ENCODE results near the gene AP4B1. TPM values are rescaled to one million over a fixed set of nuclear protein-coding genes. Genes with fewer than 3 reads are reported as not detected.

AP4B1 gene
- total and polyA plus RNA-seq, 2 of the 13 experiments (the other 11 are each of a cell fraction or from before 2014, with no cell fraction given): 8.5 to 12.0 TPM

DNA sequence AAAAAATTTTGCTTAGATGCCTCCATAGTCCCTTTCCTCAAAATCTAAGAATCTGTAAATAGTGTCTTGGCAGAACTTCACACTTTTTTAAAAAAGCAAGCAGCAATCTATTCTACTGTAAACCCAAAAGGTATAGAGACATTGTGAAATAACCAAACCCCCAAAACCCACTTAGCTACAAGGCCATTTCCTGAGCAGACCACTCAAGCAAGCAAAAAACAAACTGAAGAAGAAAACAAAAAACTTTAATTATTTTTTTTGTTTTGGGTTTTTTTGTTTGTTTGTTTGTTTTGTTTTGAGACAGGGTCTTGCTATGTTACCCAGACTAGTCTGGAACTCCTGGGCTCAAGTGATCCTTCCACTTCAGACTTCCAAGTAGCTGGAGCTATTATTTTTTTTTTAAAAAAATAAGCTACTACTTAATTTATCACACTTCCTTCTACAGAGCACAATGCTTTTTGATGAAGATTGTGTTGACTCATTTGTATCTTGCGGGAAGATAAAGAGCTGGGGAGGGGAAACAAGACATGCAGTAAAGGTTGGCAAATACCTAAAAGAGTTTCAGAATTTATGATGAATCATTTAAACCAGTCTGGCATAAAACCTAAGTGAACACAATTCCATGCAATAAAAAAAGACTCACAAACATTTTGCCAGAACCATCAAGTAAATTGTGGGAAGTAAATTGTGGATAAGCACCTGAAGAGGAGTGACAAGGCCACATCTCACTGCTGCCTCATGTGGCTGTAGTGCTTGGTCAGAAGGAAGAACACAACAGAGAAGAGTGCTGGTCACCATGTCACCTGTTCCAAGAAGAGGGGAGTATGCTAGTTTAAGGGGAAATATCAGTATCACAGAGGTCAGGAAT, 30.4 kb downstream of the AP4B1 start:
- WGBS (ENCODE audit: low lambda C conversion rate): 89% methylated on average over 1 of the region's 1 CpG
- Histone ChIP-seq H3K9ac (ENCODE audit: insufficient read depth, low read depth, low read length) (no peak overlapping the region), H4K20me1 (ENCODE audit: insufficient read depth, low read length) (no peaks in the 10 kb centered on the region), H2AFZ (ENCODE audit: low read length) (no peak overlapping the region), H3K27ac (ENCODE audit: extremely low read length, insufficient read depth, low read length) (no peak overlapping the region), H3K4me3 (replicated peaks in 1 of 3; ENCODE audit: insufficient read depth in 1 of 3, low read depth in 2 of 3, low read length in 3 of 3) (no peak overlapping the region), H3K4me2 (ENCODE audit: low read depth, low read length) (no peak overlapping the region), H3K4me1 (ENCODE audit: insufficient read depth, low read length) (no peaks in the 10 kb centered on the region), H3K9me3 (ENCODE audit: low read length) (no peaks in the 10 kb centered on the region), H3K27me3 (ENCODE audit: control insufficient read depth in 1 of 2, insufficient read depth in 2 of 2, low read length in 2 of 2) (no peaks in the 10 kb centered on the region; a peak in 1 of 5 replicates), H3K79me2 (ENCODE audit: insufficient read depth, low read length) (no peaks in the 10 kb centered on the region), H3K36me3 (replicated peaks in 1 of 2; ENCODE audit: control insufficient read depth in 1 of 2, insufficient read depth in 2 of 2, low read length in 2 of 2) (no peaks in the 10 kb centered on the region)
- TF ChIP-seq, protein P1, sequence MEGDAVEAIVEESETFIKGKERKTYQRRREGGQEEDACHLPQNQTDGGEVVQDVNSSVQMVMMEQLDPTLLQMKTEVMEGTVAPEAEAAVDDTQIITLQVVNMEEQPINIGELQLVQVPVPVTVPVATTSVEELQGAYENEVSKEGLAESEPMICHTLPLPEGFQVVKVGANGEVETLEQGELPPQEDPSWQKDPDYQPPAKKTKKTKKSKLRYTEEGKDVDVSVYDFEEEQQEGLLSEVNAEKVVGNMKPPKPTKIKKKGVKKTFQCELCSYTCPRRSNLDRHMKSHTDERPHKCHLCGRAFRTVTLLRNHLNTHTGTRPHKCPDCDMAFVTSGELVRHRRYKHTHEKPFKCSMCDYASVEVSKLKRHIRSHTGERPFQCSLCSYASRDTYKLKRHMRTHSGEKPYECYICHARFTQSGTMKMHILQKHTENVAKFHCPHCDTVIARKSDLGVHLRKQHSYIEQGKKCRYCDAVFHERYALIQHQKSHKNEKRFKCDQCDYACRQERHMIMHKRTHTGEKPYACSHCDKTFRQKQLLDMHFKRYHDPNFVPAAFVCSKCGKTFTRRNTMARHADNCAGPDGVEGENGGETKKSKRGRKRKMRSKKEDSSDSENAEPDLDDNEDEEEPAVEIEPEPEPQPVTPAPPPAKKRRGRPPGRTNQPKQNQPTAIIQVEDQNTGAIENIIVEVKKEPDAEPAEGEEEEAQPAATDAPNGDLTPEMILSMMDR (CRISPR knock-in tag; IDR thresholded peaks at IDR 0.05): 0 out of 2 replicates have a peak, but pooled peaks have one; percentile 11
- no peak for TF ChIP-seq NR2C2 (CRISPR knock-in tag; IDR thresholded peaks at IDR 0.05; ENCODE audit: borderline replicate concordance)
- FAIRE-seq (peak; percentile 78), ATAC-seq (peak; percentile 79), DNase-seq (ENCODE audit: low spot score) (peak; percentile 23)
- BruUV-seq (replicated peaks): no TSS peak
- CTCF ChIA-PET (ENCODE audit: low intra/inter-chr PET ratio, low total read pairs): no interaction called here
- intact Hi-C loops (cut with micrococcal nuclease; ENCODE audit: unreplicated experiment) (loop anchor here (5.0 kb wide), 1 partner anchor 37 kb away; no protein-coding TSS in a partner anchor), in situ Hi-C loops (cut with HindIII; ENCODE audit: extremely low pct_ligation_motif_present, low pct_unique_long_range_greater_than_20kb) (no loop called here)
- POLR2A ChIA-PET: no interaction called here

DNA sequence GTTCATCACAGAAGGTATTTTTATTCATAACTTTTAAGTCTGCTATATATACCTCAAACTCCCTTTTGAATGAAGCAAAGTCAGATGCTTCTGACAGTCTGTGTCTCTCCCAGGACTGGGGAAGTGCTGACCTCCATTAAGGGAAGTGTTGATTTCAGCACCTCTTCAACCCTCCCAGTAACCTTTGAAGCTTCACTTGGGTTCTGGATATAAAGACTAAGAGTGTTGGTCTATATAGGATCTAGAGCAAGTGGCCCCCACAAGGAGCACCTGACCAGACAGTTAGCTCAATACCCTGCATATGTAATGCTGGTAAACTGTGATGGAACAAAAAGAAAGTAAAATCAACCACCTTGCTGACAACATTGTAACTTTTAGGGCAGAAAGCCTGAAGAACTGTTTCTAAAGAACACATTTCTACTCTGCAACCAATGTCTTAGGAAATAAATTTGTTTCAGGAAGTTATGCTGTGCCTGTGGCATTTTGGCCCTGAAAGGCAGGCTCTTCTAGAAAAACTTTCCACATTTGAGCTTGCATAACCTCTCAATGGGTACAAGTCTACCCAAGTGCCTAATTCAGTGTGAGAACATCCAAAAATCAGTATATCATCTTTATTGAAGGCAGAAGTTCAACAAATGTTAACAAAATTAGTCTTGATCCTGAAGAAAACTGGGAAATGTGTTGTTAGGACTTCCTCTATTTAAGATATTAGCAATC, 32.2 kb downstream of the AP4B1 start:
- DNase-seq (ENCODE audit: low spot score) (no peak), ATAC-seq (no peak), FAIRE-seq (no peak)
- H3K4me1 ChIP-seq (ENCODE audit: insufficient read depth, low read length): no peaks in the 10 kb centered on the region
- BruUV-seq (replicated peaks): no TSS peak
- POLR2A ChIA-PET: no interaction called here
- no peak overlapping the region for H3K27ac ChIP-seq (ENCODE audit: extremely low read length, insufficient read depth, low read length)
- H3K9ac ChIP-seq (ENCODE audit: insufficient read depth, low read depth, low read length): no peak overlapping the region
- no peaks in the 10 kb centered on the region for H3K9me3 ChIP-seq (ENCODE audit: low read length)
- H3K79me2 ChIP-seq (ENCODE audit: insufficient read depth, low read length): no peaks in the 10 kb centered on the region
- in situ Hi-C loops (cut with HindIII; ENCODE audit: extremely low pct_ligation_motif_present, low pct_unique_long_range_greater_than_20kb): no loop called here
- H3K36me3 ChIP-seq (replicated peaks in 1 of 2; ENCODE audit: control insufficient read depth in 1 of 2, insufficient read depth in 2 of 2, low read length in 2 of 2): no peaks in the 10 kb centered on the region
- intact Hi-C loops (cut with micrococcal nuclease; ENCODE audit: unreplicated experiment): loop anchor here (5.0 kb wide), 1 partner anchor 35 kb away; no protein-coding TSS in a partner anchor
- no peak overlapping the region for H3K4me2 ChIP-seq (ENCODE audit: low read depth, low read length)
- CTCF ChIA-PET (ENCODE audit: low intra/inter-chr PET ratio, low total read pairs): no interaction called here
- H3K4me3 ChIP-seq (replicated peaks in 1 of 3; ENCODE audit: insufficient read depth in 1 of 3, low read depth in 2 of 3, low read length in 3 of 3): no peak overlapping the region
- peaks cover 0 to 2% of the 10 kb centered on the region in 2 experiments; a peak in 1 of 5 replicates for H3K27me3 ChIP-seq (ENCODE audit: control insufficient read depth in 1 of 2, insufficient read depth in 2 of 2, low read length in 2 of 2)
- H4K20me1 ChIP-seq (ENCODE audit: insufficient read depth, low read length): no peaks in the 10 kb centered on the region
- H2AFZ ChIP-seq (ENCODE audit: low read length): no peak overlapping the region
- TF ChIP-seq, protein P2, sequence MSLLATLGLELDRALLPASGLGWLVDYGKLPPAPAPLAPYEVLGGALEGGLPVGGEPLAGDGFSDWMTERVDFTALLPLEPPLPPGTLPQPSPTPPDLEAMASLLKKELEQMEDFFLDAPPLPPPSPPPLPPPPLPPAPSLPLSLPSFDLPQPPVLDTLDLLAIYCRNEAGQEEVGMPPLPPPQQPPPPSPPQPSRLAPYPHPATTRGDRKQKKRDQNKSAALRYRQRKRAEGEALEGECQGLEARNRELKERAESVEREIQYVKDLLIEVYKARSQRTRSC (CRISPR knock-in tag; IDR thresholded peaks at IDR 0.05; ENCODE audit: low read depth): no peak
- TF ChIP-seq ZNF432 (CRISPR knock-in tag; IDR thresholded peaks at IDR 0.05; ENCODE audit: borderline replicate concordance): no peak
- TF ChIP-seq, protein P3, sequence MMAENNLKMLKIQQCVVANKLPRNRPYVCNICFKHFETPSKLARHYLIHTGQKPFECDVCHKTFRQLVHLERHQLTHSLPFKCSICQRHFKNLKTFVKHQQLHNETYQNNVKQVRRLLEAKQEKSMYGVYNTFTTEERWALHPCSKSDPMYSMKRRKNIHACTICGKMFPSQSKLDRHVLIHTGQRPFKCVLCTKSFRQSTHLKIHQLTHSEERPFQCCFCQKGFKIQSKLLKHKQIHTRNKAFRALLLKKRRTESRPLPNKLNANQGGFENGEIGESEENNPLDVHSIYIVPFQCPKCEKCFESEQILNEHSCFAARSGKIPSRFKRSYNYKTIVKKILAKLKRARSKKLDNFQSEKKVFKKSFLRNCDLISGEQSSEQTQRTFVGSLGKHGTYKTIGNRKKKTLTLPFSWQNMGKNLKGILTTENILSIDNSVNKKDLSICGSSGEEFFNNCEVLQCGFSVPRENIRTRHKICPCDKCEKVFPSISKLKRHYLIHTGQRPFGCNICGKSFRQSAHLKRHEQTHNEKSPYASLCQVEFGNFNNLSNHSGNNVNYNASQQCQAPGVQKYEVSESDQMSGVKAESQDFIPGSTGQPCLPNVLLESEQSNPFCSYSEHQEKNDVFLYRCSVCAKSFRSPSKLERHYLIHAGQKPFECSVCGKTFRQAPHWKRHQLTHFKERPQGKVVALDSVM (CRISPR knock-in tag; IDR thresholded peaks at IDR 0.05): no peak
- no peak for TF ChIP-seq SIX1 (CRISPR knock-in tag; IDR thresholded peaks at IDR 0.05; ENCODE audit: borderline replicate concordance)
- no peak for TF ChIP-seq TCF7L2 (IDR thresholded peaks at IDR 0.05; ENCODE audit: low read depth, low read length)
- TF ChIP-seq ZNF350 (CRISPR knock-in tag; IDR thresholded peaks at IDR 0.05; ENCODE audit: borderline replicate concordance, low read depth): no peak
- TF ChIP-seq ZNF446 (CRISPR knock-in tag; IDR thresholded peaks at IDR 0.05): no peak
- TF ChIP-seq NFYB (CRISPR knock-in tag; IDR thresholded peaks at IDR 0.05): no peak
- no peak for TF ChIP-seq TEAD3 (CRISPR knock-in tag; optimal IDR thresholded peaks at IDR 0.05; ENCODE audit: borderline replicate concordance)

All from HepG2 (cell line).